ENCODE measurements around the gene CCDC197.

- TF ChIP-seq, protein P1, sequence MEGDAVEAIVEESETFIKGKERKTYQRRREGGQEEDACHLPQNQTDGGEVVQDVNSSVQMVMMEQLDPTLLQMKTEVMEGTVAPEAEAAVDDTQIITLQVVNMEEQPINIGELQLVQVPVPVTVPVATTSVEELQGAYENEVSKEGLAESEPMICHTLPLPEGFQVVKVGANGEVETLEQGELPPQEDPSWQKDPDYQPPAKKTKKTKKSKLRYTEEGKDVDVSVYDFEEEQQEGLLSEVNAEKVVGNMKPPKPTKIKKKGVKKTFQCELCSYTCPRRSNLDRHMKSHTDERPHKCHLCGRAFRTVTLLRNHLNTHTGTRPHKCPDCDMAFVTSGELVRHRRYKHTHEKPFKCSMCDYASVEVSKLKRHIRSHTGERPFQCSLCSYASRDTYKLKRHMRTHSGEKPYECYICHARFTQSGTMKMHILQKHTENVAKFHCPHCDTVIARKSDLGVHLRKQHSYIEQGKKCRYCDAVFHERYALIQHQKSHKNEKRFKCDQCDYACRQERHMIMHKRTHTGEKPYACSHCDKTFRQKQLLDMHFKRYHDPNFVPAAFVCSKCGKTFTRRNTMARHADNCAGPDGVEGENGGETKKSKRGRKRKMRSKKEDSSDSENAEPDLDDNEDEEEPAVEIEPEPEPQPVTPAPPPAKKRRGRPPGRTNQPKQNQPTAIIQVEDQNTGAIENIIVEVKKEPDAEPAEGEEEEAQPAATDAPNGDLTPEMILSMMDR (IDR thresholded peaks at IDR 0.05): no peak
- TF ChIP-seq POLR2A (IDR thresholded peaks at IDR 0.05) (no peak), POLR2AphosphoS5 (IDR thresholded peaks at IDR 0.05) (no peak), EP300 (IDR thresholded peaks at IDR 0.05) (no peak)
These were observed 9.7 kb upstream of the CCDC197 start for GRCh38 chr14:93987376-93987775.

Measured in sigmoid colon (tissue), 4 donors.